ENCODE measurements around the gene GBA3. TPM values are rescaled to one million over a fixed set of nuclear protein-coding genes. Genes with fewer than 3 reads are reported as not detected.

Gene GBA3
- total RNA-seq, 4 donors from 2014 or later = not detected

DNA sequence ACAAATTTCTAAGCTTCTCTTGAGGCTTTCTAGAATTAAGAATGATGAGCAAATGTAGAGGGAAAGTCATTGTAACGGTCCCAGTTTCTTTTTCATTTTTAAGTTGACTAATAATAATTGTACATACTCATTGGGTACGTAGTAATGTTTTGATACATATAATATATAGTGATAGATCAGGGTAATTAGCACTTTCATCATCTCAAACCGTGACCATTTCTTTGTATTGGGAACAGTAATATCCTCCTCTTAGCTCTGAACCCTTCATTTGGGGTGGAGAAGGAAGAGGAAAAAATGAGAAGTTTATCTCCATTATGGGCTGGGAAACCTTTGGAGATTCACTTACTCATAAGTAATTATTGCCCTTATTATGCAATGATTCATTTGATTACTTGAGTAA is 39.0 kb upstream of the GBA3 start:
- no peaks in the 10 kb centered on the region for H3K27me3 ChIP-seq
- 85 to 90% methylated on average over 3 of the region's 3 CpGs for WGBS, 2 donors
- TF ChIP-seq POLR2A (IDR thresholded peaks at IDR 0.05) (no peak), EP300 (IDR thresholded peaks at IDR 0.05) (no peak)
- TF ChIP-seq, protein P1, sequence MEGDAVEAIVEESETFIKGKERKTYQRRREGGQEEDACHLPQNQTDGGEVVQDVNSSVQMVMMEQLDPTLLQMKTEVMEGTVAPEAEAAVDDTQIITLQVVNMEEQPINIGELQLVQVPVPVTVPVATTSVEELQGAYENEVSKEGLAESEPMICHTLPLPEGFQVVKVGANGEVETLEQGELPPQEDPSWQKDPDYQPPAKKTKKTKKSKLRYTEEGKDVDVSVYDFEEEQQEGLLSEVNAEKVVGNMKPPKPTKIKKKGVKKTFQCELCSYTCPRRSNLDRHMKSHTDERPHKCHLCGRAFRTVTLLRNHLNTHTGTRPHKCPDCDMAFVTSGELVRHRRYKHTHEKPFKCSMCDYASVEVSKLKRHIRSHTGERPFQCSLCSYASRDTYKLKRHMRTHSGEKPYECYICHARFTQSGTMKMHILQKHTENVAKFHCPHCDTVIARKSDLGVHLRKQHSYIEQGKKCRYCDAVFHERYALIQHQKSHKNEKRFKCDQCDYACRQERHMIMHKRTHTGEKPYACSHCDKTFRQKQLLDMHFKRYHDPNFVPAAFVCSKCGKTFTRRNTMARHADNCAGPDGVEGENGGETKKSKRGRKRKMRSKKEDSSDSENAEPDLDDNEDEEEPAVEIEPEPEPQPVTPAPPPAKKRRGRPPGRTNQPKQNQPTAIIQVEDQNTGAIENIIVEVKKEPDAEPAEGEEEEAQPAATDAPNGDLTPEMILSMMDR (IDR thresholded peaks at IDR 0.05) = no peak
- no peak for DNase-seq (ENCODE audit: low spot score in 2 of 2)
- H3K9me3 ChIP-seq = no peaks in the 10 kb centered on the region
- no peaks in the 10 kb centered on the region for H3K36me3 ChIP-seq
- no peaks in the 10 kb centered on the region for H3K4me1 ChIP-seq
- no peak overlapping the region for H3K27ac ChIP-seq
- no peak overlapping the region for H3K4me3 ChIP-seq

DNA sequence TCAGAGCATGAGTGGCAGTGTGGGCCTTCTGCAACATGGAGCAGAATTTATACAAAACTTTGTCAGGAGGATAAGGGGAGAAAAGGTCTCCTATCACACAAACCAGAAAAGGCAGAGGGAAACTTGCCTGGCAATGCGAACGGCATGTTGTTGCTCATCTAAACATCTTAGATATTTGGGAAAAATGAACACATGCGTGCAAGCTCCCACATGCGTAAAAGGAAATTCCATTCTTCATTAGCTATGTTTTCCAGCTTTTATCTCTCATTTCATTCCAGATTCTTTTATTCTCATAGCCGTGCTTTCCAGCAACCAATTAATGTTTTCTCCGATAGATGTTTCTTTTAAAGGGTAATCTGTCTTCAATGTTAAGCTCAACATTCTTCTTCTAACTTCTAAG is 31.3 kb upstream of the GBA3 start:
- H3K4me1 ChIP-seq = no peaks in the 10 kb centered on the region
- no peak overlapping the region for H3K27ac ChIP-seq
- 85 to 88% methylated on average over 6 of the region's 6 CpGs for WGBS, 2 donors
- H3K4me3 ChIP-seq = no peak overlapping the region
- DNase-seq (ENCODE audit: low spot score in 2 of 2) = no peak
- no peaks in the 10 kb centered on the region for H3K27me3 ChIP-seq
- H3K36me3 ChIP-seq = no peaks in the 10 kb centered on the region
- TF ChIP-seq EP300 (IDR thresholded peaks at IDR 0.05) = no peak
- no peaks in the 10 kb centered on the region for H3K9me3 ChIP-seq

DNA sequence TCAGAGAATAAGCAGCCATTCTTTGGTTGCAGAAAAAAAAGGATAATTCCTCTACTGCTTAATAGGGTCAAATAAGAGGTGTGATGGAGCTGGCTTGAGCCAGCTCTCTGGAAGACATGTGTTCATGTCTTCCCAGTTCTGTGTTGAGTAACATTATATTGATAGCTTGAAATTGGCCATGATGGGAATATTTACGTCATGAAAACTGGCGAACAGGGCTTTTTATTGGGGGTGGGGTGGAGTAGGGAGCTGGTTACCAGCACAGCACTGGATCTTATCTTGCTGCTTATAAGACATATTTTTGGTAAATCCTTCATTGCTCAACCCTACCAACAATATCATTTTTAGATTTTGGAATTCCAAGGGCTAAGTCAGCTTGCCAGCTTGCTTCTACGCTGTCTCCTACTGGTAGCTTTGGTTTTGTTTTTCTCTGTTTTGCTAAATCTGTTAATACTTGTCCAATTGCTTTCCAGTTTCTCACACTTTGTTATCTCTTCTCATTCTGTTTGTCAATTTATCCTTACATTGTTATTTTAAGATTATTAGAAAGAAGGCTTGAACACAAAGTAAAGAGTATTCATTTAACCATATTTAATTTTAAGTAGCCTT is 25.3 kb upstream of the GBA3 start:
- no peak overlapping the region for H3K27ac ChIP-seq
- 93% methylated on average over 3 of the region's 3 CpGs for WGBS, 2 donors
- TF ChIP-seq POLR2A (IDR thresholded peaks at IDR 0.05) = no peak
- TF ChIP-seq EP300 (IDR thresholded peaks at IDR 0.05) = no peak
- TF ChIP-seq, protein P1 (IDR thresholded peaks at IDR 0.05) = no peak

DNA sequence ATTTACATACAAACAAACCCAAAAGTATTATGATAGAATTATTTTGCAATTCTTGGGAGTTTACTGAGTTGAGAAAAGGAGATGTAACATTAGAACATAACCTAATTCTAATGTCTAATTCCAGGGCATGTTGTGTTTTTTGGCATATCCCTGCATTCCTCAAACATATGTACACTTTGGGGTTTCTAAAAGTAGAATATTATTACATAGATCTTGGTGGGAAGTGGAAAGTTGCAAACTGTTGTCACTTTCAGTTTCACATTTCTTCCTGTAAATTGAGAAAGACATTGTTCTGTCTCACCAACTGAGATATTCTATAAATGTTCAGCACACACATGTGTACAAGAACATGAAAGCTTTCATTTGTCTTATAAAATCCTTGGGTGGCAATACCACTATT is 24.4 kb upstream of the GBA3 start:
- Histone ChIP-seq H3K4me1 (peaks cover 0 to 18% (median 0%) of the 10 kb centered on the region in 4 donors), H3K27ac (no peak overlapping the region), H3K36me3 (no peaks in the 10 kb centered on the region), H3K27me3 (no peaks in the 10 kb centered on the region), H3K9me3 (no peaks in the 10 kb centered on the region), H3K4me3 (no peak overlapping the region)
- no peak for DNase-seq (ENCODE audit: low spot score in 2 of 2)
- TF ChIP-seq POLR2A (IDR thresholded peaks at IDR 0.05) (no peak), EP300 (IDR thresholded peaks at IDR 0.05) (no peak)

More for the DNA sequence above, 25.3 kb upstream of the GBA3 start:
- Histone ChIP-seq H3K4me3 (no peak overlapping the region), H3K36me3 (no peaks in the 10 kb centered on the region), H3K9me3 (no peaks in the 10 kb centered on the region), H3K27me3 (no peaks in the 10 kb centered on the region), H3K4me1 (peaks cover 0 to 18% (median 0%) of the 10 kb centered on the region in 4 donors)
- no peak for DNase-seq (ENCODE audit: low spot score in 2 of 2)

DNA sequence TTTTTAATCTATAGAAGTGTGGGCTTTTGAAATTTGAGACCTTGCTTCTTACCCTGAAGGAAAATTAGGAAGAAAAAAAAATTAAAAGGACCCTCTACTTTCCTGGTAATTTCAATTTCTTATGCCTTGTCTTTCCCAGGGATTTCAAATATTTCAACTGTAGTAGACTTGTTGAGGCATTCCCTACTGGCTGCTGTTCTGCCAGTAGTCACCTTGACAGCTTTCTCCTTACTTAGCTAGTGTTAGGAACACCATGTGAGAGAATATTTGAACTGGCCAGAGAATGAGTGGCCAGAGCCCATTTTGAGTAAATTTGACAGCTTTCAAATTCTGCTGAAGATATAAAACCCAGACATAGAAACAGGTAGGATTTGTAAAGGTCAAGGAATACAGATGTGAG is 24.0 kb upstream of the GBA3 start:
- H3K27me3 ChIP-seq = no peaks in the 10 kb centered on the region
- H3K9me3 ChIP-seq = no peaks in the 10 kb centered on the region
- no peak for TF ChIP-seq EP300 (IDR thresholded peaks at IDR 0.05)
- TF ChIP-seq, protein P1 (IDR thresholded peaks at IDR 0.05) = no peak
- no peak for TF ChIP-seq POLR2A (IDR thresholded peaks at IDR 0.05)
- no peak for DNase-seq (ENCODE audit: low spot score in 2 of 2)
- H3K4me1 ChIP-seq = peaks cover 0 to 18% (median 0%) of the 10 kb centered on the region in 4 donors
- H3K36me3 ChIP-seq = no peaks in the 10 kb centered on the region
- no peak overlapping the region for H3K27ac ChIP-seq
- no peak overlapping the region for H3K4me3 ChIP-seq

DNA sequence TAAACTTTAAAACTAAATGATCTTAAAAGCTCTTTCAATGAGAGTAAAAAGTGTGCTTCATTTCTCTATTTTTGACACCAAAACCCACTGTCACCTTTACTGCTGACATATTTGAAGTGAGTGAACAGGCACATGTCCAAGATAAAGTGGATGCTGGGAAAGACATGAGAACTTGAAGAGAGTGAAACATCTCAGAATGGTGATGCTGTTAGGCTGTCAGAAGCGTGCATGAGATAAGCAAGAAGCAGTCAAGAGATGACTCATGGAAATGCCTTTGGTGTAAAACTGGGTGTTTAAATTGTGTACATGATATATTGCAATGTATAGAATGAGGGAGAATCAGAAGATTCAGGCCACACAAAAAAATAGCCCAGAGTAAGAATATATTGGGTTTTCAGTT is 21.8 kb upstream of the GBA3 start:
- TF ChIP-seq EP300 (IDR thresholded peaks at IDR 0.05) = no peak
- no peak for TF ChIP-seq POLR2A (IDR thresholded peaks at IDR 0.05)
- TF ChIP-seq, protein P1 (IDR thresholded peaks at IDR 0.05) = no peak
- peaks cover 0 to 18% (median 0%) of the 10 kb centered on the region in 4 donors for H3K4me1 ChIP-seq
- no peak overlapping the region for H3K27ac ChIP-seq
- DNase-seq (ENCODE audit: low spot score in 2 of 2) = no peak
- no peak overlapping the region for H3K4me3 ChIP-seq
- H3K9me3 ChIP-seq = no peaks in the 10 kb centered on the region
- H3K36me3 ChIP-seq = no peaks in the 10 kb centered on the region
- WGBS, 2 donors = 88 to 95% methylated on average over 1 of the region's 1 CpG
- H3K27me3 ChIP-seq = no peaks in the 10 kb centered on the region
